GM19240 (cell line): ENCODE measurements around the gene WRNIP1.

Experiments
- DNase-seq: peaks from one replicate; pipeline ENCODE4 v3.0.0; 2011; ENCODE audit warnings: low spot score; ENCODE audit not compliant: insufficient read length

WRNIP1 gene

DNA sequence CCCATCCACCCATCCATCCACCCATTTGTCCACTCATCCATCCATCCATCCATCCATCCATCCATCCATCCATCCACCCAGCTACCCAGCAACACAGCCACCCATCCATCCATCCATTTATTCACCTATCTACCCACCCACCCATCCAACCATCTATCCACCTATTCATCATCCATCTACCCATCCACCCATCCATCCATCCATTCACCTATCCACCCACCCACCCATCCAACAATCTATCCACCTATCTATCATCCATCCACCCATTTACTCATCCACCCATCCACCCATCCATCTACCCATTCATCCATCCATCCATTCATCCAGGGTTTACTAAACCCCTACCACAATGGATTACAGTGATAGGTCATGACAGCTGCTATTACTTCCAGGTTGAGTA lies 69.1 kb downstream of the WRNIP1 start:
- DNase-seq = no peak
